ENCODE data around the gene WDR43.

The WDR43 gene

DNA sequence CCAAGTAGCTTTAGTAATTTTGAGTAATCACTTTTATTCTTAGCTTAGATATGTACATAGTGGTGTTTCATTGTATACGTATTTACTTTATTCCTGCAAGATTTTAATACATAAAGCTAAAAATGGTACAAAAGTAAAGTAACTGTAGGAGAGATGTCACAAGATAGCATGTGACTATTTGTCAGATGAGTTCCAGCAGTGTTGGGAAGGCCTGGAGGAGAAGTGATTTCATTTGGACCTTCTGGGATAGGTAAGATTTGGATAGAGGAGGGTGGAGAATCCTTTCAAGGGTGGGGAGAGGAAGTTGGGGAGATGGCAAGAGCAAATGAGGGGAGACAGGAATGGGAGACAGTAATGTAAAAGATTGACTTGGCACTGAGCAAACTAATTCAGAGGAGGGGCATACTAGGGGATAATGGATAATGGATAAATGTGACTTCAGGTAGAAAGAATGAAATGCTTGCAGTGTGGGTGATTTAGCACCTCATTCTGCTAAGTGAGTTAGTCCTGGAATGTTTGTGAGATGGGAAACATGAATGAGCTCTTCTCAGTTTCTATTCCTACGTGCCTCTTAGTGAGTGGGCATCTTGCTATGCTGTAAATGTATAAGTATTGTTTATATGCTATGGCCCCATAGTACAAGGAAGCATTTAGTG, 10.5 kb downstream of the WDR43 start:
- DNase-seq: peak; percentile 43
- 95% methylated on average over 1 of the region's 2 CpGs for WGBS
- no peak overlapping the region for H4K91ac ChIP-seq (ENCODE audit: low read length)
- H2BK12ac ChIP-seq (ENCODE audit: low read length in 2 of 2): no peak overlapping the region
- no peak overlapping the region for H4K8ac ChIP-seq (ENCODE audit: low read length)
- peak overlapping the region; percentile 94 for H3K27ac ChIP-seq (ENCODE audit: low read length, poor library complexity, severe bottlenecking)
- H2AK5ac ChIP-seq (ENCODE audit: low read length, severe bottlenecking): peak overlapping the region; percentile 40
- H3K36me3 ChIP-seq (ENCODE audit: control insufficient read depth in 1 of 2, insufficient read depth in 2 of 2, low read depth in 1 of 2, low read length in 2 of 2): peaks cover 14 to 76% of the 10 kb centered on the region in 2 experiments
- no peak overlapping the region for H3K4me3 ChIP-seq (ENCODE audit: insufficient read depth in 1 of 2, low read depth in 1 of 2, low read length in 2 of 2)
- H3K4me2 ChIP-seq (ENCODE audit: low read length, poor library complexity, severe bottlenecking): peak overlapping the region; percentile 38
- peaks cover 4% of the 10 kb centered on the region for H3K79me1 ChIP-seq (replicated peaks; ENCODE audit: low read length, poor library complexity, severe bottlenecking)
- H2BK15ac ChIP-seq (ENCODE audit: low read depth, poor library complexity, severe bottlenecking): no peak overlapping the region
- H2AFZ ChIP-seq (ENCODE audit: low read depth, low read length): no peak overlapping the region
- H2BK120ac ChIP-seq (ENCODE audit: low read depth, low read length): no peak overlapping the region
- H3K27me3 ChIP-seq (ENCODE audit: control insufficient read depth in 1 of 2, insufficient read depth in 1 of 2, low read length in 2 of 2): no peaks in the 10 kb centered on the region
- H3K23ac ChIP-seq (ENCODE audit: low read length in 2 of 2): no peak overlapping the region
- H3K14ac ChIP-seq (ENCODE audit: low read length in 2 of 2): no peak overlapping the region
- H3K9me3 ChIP-seq (ENCODE audit: control insufficient read depth, low read length): no peaks in the 10 kb centered on the region
- peaks cover 12% of the 10 kb centered on the region for H3K4me1 ChIP-seq (ENCODE audit: control insufficient read depth, insufficient read depth, low read depth, low read length)
- peak overlapping the region; percentile 5 for H2BK5ac ChIP-seq (ENCODE audit: low read depth, low read length, poor library complexity, severe bottlenecking)
- H3K18ac ChIP-seq (ENCODE audit: low read depth in 1 of 2, low read length in 2 of 2): no peak overlapping the region
- H3K9ac ChIP-seq (ENCODE audit: low read length): peak overlapping the region; percentile 68
- H3K4ac ChIP-seq (ENCODE audit: low read depth in 1 of 2, low read length in 2 of 2): no peak overlapping the region

DNA sequence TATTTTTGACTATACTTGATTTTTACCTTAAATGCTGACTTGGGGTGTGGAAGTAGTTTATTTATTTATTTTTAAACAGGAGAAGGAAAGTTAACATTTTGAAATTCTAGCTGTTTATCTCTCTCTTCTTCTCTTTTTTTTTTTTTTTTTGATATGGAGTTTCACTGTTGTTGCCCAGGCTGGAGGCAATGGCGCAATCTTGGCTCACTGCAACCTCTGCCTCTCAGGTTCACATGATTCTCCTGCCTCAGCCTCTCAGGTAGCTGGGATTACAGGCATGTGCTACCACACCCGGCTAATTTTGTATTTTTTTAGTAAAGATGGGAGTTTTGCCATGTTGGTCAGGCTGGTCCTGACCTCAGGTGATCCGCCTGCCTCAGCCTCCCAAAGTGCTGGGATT, 11.1 kb downstream of the WDR43 start:
- H2AK5ac ChIP-seq (ENCODE audit: low read length, severe bottlenecking): no peak overlapping the region
- peaks cover 4% of the 10 kb centered on the region for H3K79me1 ChIP-seq (replicated peaks; ENCODE audit: low read length, poor library complexity, severe bottlenecking)
- H2BK5ac ChIP-seq (ENCODE audit: low read depth, low read length, poor library complexity, severe bottlenecking): peak overlapping the region; percentile 22
- no peak overlapping the region for H2AFZ ChIP-seq (ENCODE audit: low read depth, low read length)
- H2BK120ac ChIP-seq (ENCODE audit: low read depth, low read length): no peak overlapping the region
- no peak overlapping the region for H4K8ac ChIP-seq (ENCODE audit: low read length)
- H3K4me2 ChIP-seq (ENCODE audit: low read length, poor library complexity, severe bottlenecking): no peak overlapping the region
- no peak overlapping the region for H3K4ac ChIP-seq (ENCODE audit: low read depth in 1 of 2, low read length in 2 of 2)
- no peak overlapping the region for H3K18ac ChIP-seq (ENCODE audit: low read depth in 1 of 2, low read length in 2 of 2)
- peak overlapping the region; percentile 9 for H3K9ac ChIP-seq (ENCODE audit: low read length)
- no peak overlapping the region for H3K23ac ChIP-seq (ENCODE audit: low read length in 2 of 2)
- no peak overlapping the region for H3K14ac ChIP-seq (ENCODE audit: low read length in 2 of 2)
- H2BK12ac ChIP-seq (ENCODE audit: low read length in 2 of 2): no peak overlapping the region
- no peak for DNase-seq
- no peak overlapping the region for H3K4me3 ChIP-seq (ENCODE audit: insufficient read depth in 1 of 2, low read depth in 1 of 2, low read length in 2 of 2)
- H3K36me3 ChIP-seq (ENCODE audit: control insufficient read depth in 1 of 2, insufficient read depth in 2 of 2, low read depth in 1 of 2, low read length in 2 of 2): peaks cover 14 to 81% of the 10 kb centered on the region in 2 experiments
- peaks cover 12% of the 10 kb centered on the region for H3K4me1 ChIP-seq (ENCODE audit: control insufficient read depth, insufficient read depth, low read depth, low read length)
- no peak overlapping the region for H4K91ac ChIP-seq (ENCODE audit: low read length)
- H2BK15ac ChIP-seq (ENCODE audit: low read depth, poor library complexity, severe bottlenecking): no peak overlapping the region
- peak overlapping the region; percentile 94 for H3K27ac ChIP-seq (ENCODE audit: low read length, poor library complexity, severe bottlenecking)
- 97% methylated on average over 2 of the region's 3 CpGs for WGBS
- H3K9me3 ChIP-seq (ENCODE audit: control insufficient read depth, low read length): no peaks in the 10 kb centered on the region
- no peaks in the 10 kb centered on the region for H3K27me3 ChIP-seq (ENCODE audit: control insufficient read depth in 1 of 2, insufficient read depth in 1 of 2, low read length in 2 of 2)

DNA sequence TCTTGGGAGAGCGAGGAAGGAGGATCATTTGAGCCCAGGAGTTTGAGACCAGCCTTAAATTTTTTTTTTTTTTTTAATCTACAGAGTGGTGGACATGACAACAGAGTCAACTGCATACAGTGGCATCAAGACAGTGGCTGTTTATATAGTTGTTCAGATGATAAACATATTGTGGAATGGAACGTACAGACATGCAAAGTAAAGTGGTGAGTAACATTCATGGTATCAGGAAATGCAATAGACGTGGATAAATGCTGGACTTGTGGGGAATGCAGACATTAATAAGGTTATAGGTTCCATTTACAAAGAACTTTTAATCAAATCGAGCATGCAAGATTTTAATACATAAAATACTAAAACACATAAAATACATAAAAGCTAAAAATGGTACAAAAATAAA, 11.9 kb downstream of the WDR43 start:
- H2BK12ac ChIP-seq (ENCODE audit: low read length in 2 of 2): no peak overlapping the region
- H3K4me2 ChIP-seq (ENCODE audit: low read length, poor library complexity, severe bottlenecking): no peak overlapping the region
- no peak overlapping the region for H3K4me3 ChIP-seq (ENCODE audit: insufficient read depth in 1 of 2, low read depth in 1 of 2, low read length in 2 of 2)
- no peaks in the 10 kb centered on the region for H3K27me3 ChIP-seq (ENCODE audit: control insufficient read depth in 1 of 2, insufficient read depth in 1 of 2, low read length in 2 of 2)
- peak overlapping the region; percentile 86 for H2AK5ac ChIP-seq (ENCODE audit: low read length, severe bottlenecking)
- peaks cover 12% of the 10 kb centered on the region for H3K4me1 ChIP-seq (ENCODE audit: control insufficient read depth, insufficient read depth, low read depth, low read length)
- H4K91ac ChIP-seq (ENCODE audit: low read length): no peak overlapping the region
- H3K23ac ChIP-seq (ENCODE audit: low read length in 2 of 2): no peak overlapping the region
- 59% methylated on average over 2 of the region's 4 CpGs for WGBS
- peaks cover 4% of the 10 kb centered on the region for H3K79me1 ChIP-seq (replicated peaks; ENCODE audit: low read length, poor library complexity, severe bottlenecking)
- H3K14ac ChIP-seq (ENCODE audit: low read length in 2 of 2): no peak overlapping the region
- no peak overlapping the region for H2BK5ac ChIP-seq (ENCODE audit: low read depth, low read length, poor library complexity, severe bottlenecking)
- no peak overlapping the region for H2BK15ac ChIP-seq (ENCODE audit: low read depth, poor library complexity, severe bottlenecking)
- H3K36me3 ChIP-seq (ENCODE audit: control insufficient read depth in 1 of 2, insufficient read depth in 2 of 2, low read depth in 1 of 2, low read length in 2 of 2): peaks cover 14 to 88% of the 10 kb centered on the region in 2 experiments
- H2AFZ ChIP-seq (ENCODE audit: low read depth, low read length): no peak overlapping the region
- no peak overlapping the region for H4K8ac ChIP-seq (ENCODE audit: low read length)
- H2BK120ac ChIP-seq (ENCODE audit: low read depth, low read length): no peak overlapping the region
- no peak overlapping the region for H3K9ac ChIP-seq (ENCODE audit: low read length)
- H3K27ac ChIP-seq (ENCODE audit: low read length, poor library complexity, severe bottlenecking): peak overlapping the region; percentile 75
- no peaks in the 10 kb centered on the region for H3K9me3 ChIP-seq (ENCODE audit: control insufficient read depth, low read length)
- no peak overlapping the region for H3K4ac ChIP-seq (ENCODE audit: low read depth in 1 of 2, low read length in 2 of 2)
- H3K18ac ChIP-seq (ENCODE audit: low read depth in 1 of 2, low read length in 2 of 2): no peak overlapping the region
- peak; percentile 81 for DNase-seq

DNA sequence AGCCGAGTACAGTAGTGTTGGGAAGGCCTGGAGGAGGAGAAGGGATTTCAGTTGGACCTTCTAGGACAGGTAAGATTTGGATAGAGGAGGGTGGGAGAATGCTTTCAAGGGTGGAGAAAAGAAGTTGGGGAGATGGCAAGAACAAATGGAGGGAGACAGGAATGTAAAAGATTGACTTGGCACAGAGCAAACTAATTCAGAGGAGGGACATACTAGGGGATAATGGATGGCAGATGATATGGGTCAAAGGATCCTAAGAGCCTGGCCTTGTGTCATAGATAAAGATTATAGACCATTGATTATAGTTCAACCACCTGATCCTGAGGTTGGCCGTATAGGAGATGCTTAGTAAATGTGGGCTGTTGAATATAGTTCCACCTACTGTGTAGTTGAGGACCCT, 12.4 kb downstream of the WDR43 start:
- H3K4me1 ChIP-seq (ENCODE audit: control insufficient read depth, insufficient read depth, low read depth, low read length): peaks cover 12% of the 10 kb centered on the region
- no peak overlapping the region for H3K14ac ChIP-seq (ENCODE audit: low read length in 2 of 2)
- no peak overlapping the region for H2BK15ac ChIP-seq (ENCODE audit: low read depth, poor library complexity, severe bottlenecking)
- no peak overlapping the region for H4K8ac ChIP-seq (ENCODE audit: low read length)
- no peak overlapping the region for H3K4me2 ChIP-seq (ENCODE audit: low read length, poor library complexity, severe bottlenecking)
- no peak overlapping the region for H2BK5ac ChIP-seq (ENCODE audit: low read depth, low read length, poor library complexity, severe bottlenecking)
- H2AK5ac ChIP-seq (ENCODE audit: low read length, severe bottlenecking): peak overlapping the region; percentile 94
- no peak overlapping the region for H3K4me3 ChIP-seq (ENCODE audit: insufficient read depth in 1 of 2, low read depth in 1 of 2, low read length in 2 of 2)
- peak overlapping the region; percentile 68 for H3K27ac ChIP-seq (ENCODE audit: low read length, poor library complexity, severe bottlenecking)
- no peaks in the 10 kb centered on the region for H3K27me3 ChIP-seq (ENCODE audit: control insufficient read depth in 1 of 2, insufficient read depth in 1 of 2, low read length in 2 of 2)
- H3K9ac ChIP-seq (ENCODE audit: low read length): no peak overlapping the region
- no peak overlapping the region for H3K18ac ChIP-seq (ENCODE audit: low read depth in 1 of 2, low read length in 2 of 2)
- peak overlapping the region in 1 of 2 experiments; percentile 26 for H3K4ac ChIP-seq (ENCODE audit: low read depth in 1 of 2, low read length in 2 of 2)
- WGBS: 96% methylated on average over 2 of the region's 2 CpGs
- no peak overlapping the region for H4K91ac ChIP-seq (ENCODE audit: low read length)
- no peak overlapping the region for H2BK120ac ChIP-seq (ENCODE audit: low read depth, low read length)
- H3K23ac ChIP-seq (ENCODE audit: low read length in 2 of 2): no peak overlapping the region
- peaks cover 18 to 92% of the 10 kb centered on the region in 2 experiments for H3K36me3 ChIP-seq (ENCODE audit: control insufficient read depth in 1 of 2, insufficient read depth in 2 of 2, low read depth in 1 of 2, low read length in 2 of 2)
- no peak overlapping the region for H2BK12ac ChIP-seq (ENCODE audit: low read length in 2 of 2)
- H3K79me1 ChIP-seq (replicated peaks; ENCODE audit: low read length, poor library complexity, severe bottlenecking): peaks cover 7% of the 10 kb centered on the region
- H3K9me3 ChIP-seq (ENCODE audit: control insufficient read depth, low read length): no peaks in the 10 kb centered on the region
- H2AFZ ChIP-seq (ENCODE audit: low read depth, low read length): no peak overlapping the region
- DNase-seq: no peak

Measured in mesenchymal stem cell (in vitro differentiated cells and primary cell).